ENCODE measurements around the gene OR1J2. TPM values are rescaled to one million over a fixed set of nuclear protein-coding genes. Genes with fewer than 3 reads are reported as not detected.
"Not testable (repeated sequence)": the region's sequence is repeated elsewhere in the genome, so short reads cannot be mapped to it uniquely, and the experiment has no call there.

OR1J2 gene
- total RNA-seq, 2 donors from 2014 or later: not detected

GRCh38 chr9:122537066-122537465, 26.5 kb downstream of the OR1J2 start:
- ATAC-seq; DNase-seq; intact Hi-C loops (cut with DNase I): not testable (repeated sequence)

GRCh38 chr9:122538757-122539156, 28.2 kb downstream of the OR1J2 start:
- intact Hi-C loops (cut with DNase I): no loop called here
- DNase-seq (no peak), ATAC-seq (no peak)

- no peak for ATAC-seq
These were observed 35.6 kb downstream of the OR1J2 start for GRCh38 chr9:122546196-122546595.

GRCh38 chr9:122551371-122551770, 40.8 kb downstream of the OR1J2 start:
- intact Hi-C loops (cut with DNase I): no loop called here
- DNase-seq (no peak), ATAC-seq (no peak)

More at GRCh38 chr9:122546196-122546595, 35.6 kb downstream of the OR1J2 start:
- no peak for DNase-seq
- intact Hi-C loops (cut with DNase I): no loop called here

- intact Hi-C loops (cut with DNase I): no loop called here
- no peak for ATAC-seq
These were observed 42.2 kb downstream of the OR1J2 start, which contains the start of gene OR1N2 for GRCh38 chr9:122552812-122553211. TSS of gene OR1N2 (plus strand) at chr9:122553112. CDS start at chr9:122553212, 100 bp downstream.

More at GRCh38 chr9:122552812-122553211, 42.2 kb downstream of the OR1J2 start, which contains the start of gene OR1N2:
- no peak for DNase-seq

Other genes starting within 250 kb of the OR1J2 start
- 10 to 100 TPM; 30.3 to 32.5 TPM for gene RBM18, start 246.0 kb upstream of the OR1J2 start, total RNA-seq
- gene MRRF, start 245.9 kb upstream of the OR1J2 start, total RNA-seq: 10 to 100 TPM; 32.1 to 32.9 TPM
- gene PTGS1, start 139.8 kb upstream of the OR1J2 start, total RNA-seq: 10 to 100 TPM in 1 of 2 donors, 1 to 10 TPM in 1; 6.0 to 37.3 TPM
- gene OR1J1, start 32.9 kb upstream of the OR1J2 start, total RNA-seq: not detected
- gene OR1J4, start 8.3 kb downstream of the OR1J2 start, total RNA-seq: not detected
- not detected for gene OR1N1, start 16.5 kb downstream of the OR1J2 start, total RNA-seq
- not detected for gene OR1N2, start 42.3 kb downstream of the OR1J2 start, total RNA-seq
- under 1 TPM in 1 of 2 donors, not detected in 1; 0.16 TPM for gene OR1L8, start 72.6 kb downstream of the OR1J2 start, total RNA-seq
- not detected for gene OR1Q1, start 103.9 kb downstream of the OR1J2 start, total RNA-seq
- not detected for gene OR1B1, start 146.8 kb downstream of the OR1J2 start, total RNA-seq
- gene OR1L1, start 150.9 kb downstream of the OR1J2 start, total RNA-seq: not detected
- not detected for gene OR1L3, start 164.3 kb downstream of the OR1J2 start, total RNA-seq
- gene OR1L4, start 213.2 kb downstream of the OR1J2 start, total RNA-seq: not detected
- gene OR1L6, start 231.5 kb downstream of the OR1J2 start, total RNA-seq: not detected

All from left cardiac atrium (tissue), 4 donors.